Testis (tissue), 3 donors: ENCODE measurements around the gene FSTL4. TPM values are rescaled to one million over a fixed set of nuclear protein-coding genes. Genes with fewer than 3 reads are reported as not detected.

ENCODE experiments used
- DNase-seq: peaks from one replicate; pipeline ENCODE4 v3.0.0-alpha.2; 2019
- H3K27ac ChIP-seq, 2 donors: fragments of 200-600 bp; sonication (generic); one replicate each; pipeline ENCODE4 v1.5.1; 2019
- H3K27me3 ChIP-seq: fragments of 200-600 bp; sonication (generic); one replicate; pipeline ENCODE4 v1.5.1; 2019
- H3K36me3 ChIP-seq: fragments of 200-600 bp; sonication (generic); one replicate; pipeline ENCODE4 v1.5.1; 2017; ENCODE audit warnings: low read depth; ENCODE audit errors: missing control alignments
- H3K4me1 ChIP-seq: fragments of 200-600 bp; sonication (generic); one replicate; pipeline ENCODE4 v1.5.1; 2019
- H3K4me3 ChIP-seq, 2 donors: fragments of 200-600 bp; sonication (generic); one replicate each; pipeline ENCODE4 v1.5.1; 2017 to 2019
- H3K9me3 ChIP-seq: fragments of 200-600 bp; sonication (generic); one replicate; pipeline ENCODE4 v1.5.1; 2017
- CTCF ChIP-seq, 3 experiments: fragments of 450-650 bp in 2 of 3; fragments of 200-600 bp in 1 of 3; sonication (generic) in 1 of 3; IDR thresholded peaks; one replicate each; pipeline ENCODE4 v1.5.1; 2016 to 2019; ENCODE audit warnings: antibody characterized with exemption in 3 of 3, mild to moderate bottlenecking in 2 of 3, moderate library complexity in 1 of 3
- POLR2A ChIP-seq: fragments of 450-650 bp; IDR thresholded peaks from one replicate; pipeline ENCODE4 v1.6.1; 2017; ENCODE audit warnings: antibody characterized with exemption, mild to moderate bottlenecking, moderate library complexity
- WGBS, 2 donors: methylation state at CpG; one replicate each; pipeline ENCODE4 v1.1.5; 2018; 5-methylcytosine and 5-hydroxymethylcytosine counted together
- intact Hi-C: fragments of 100-400 bp; cut with DNase I; formaldehyde crosslinking; loops from one replicate; pipeline ENCODE4 v1.15.1; 2023; ENCODE audit warnings: low total_unique reads
- polyA plus RNA-seq: library from polyadenylated mRNA; stranded (reverse); fragments of 350-450 nt; fragmentation: Illumina TruSeq; extraction: RNeasy Lipid Tissue Mini Kit (QIAGEN cat#74804); gene quantifications from one replicate; pipeline ENCODE4 v1.2.3, GENCODE V29; 2014; ENCODE audit warnings: low read depth, low replicate concordance; ENCODE audit not compliant: insufficient read depth
- total RNA-seq, 2 donors: library from RNA; depleted of rRNA; stranded (reverse); fragments of >200 nt; gene quantifications; one replicate each; pipeline ENCODE4 v1.2.3, GENCODE V29; 2016

FSTL4 gene
- total and polyA plus RNA-seq, 3 donors from 2014 or later, result 7.1 to 8.6 (median 7.4) TPM

GRCh38 chr5:133459474-133460160, 152.7 kb downstream of the FSTL4 start:
- intact Hi-C loops, result no loop called here
- TF ChIP-seq CTCF (IDR thresholded peaks at IDR 0.05) (no peak), POLR2A (no peak)
- no peaks in the 10 kb centered on the region for H3K27me3 ChIP-seq
- WGBS, 2 donors, result 87 to 91% methylated on average over 7 of the region's 7 CpGs
- H3K4me1 ChIP-seq, result no peaks in the 10 kb centered on the region
- H3K36me3 ChIP-seq, result no peaks in the 10 kb centered on the region
- H3K9me3 ChIP-seq, result no peaks in the 10 kb centered on the region
- H3K4me3 ChIP-seq, result no peak overlapping the region
- no peak overlapping the region for H3K27ac ChIP-seq
- DNase-seq, result no peak

GRCh38 chr5:133458435-133458834, 153.9 kb downstream of the FSTL4 start:
- no peaks in the 10 kb centered on the region for H3K9me3 ChIP-seq
- no peaks in the 10 kb centered on the region for H3K36me3 ChIP-seq
- H3K4me1 ChIP-seq, result no peaks in the 10 kb centered on the region
- H3K27ac ChIP-seq, result no peak overlapping the region
- no peaks in the 10 kb centered on the region for H3K27me3 ChIP-seq
- no peak for DNase-seq
- intact Hi-C loops, result no loop called here
- TF ChIP-seq CTCF (IDR thresholded peaks at IDR 0.05) (no peak), POLR2A (no peak)
- no peak overlapping the region for H3K4me3 ChIP-seq
- 92 to 95% methylated on average over 1 to 2 of the region's 2 CpGs for WGBS, 2 donors

GRCh38 chr5:133457439-133458355, 154.6 kb downstream of the FSTL4 start:
- Histone ChIP-seq H3K36me3 (no peaks in the 10 kb centered on the region), H3K4me1 (no peaks in the 10 kb centered on the region), H3K4me3 (no peak overlapping the region), H3K27ac (no peak overlapping the region), H3K27me3 (no peaks in the 10 kb centered on the region), H3K9me3 (no peaks in the 10 kb centered on the region)
- intact Hi-C loops, result no loop called here
- DNase-seq, result no peak
- 62 to 66% methylated on average over 12 of the region's 12 CpGs for WGBS, 2 donors
- TF ChIP-seq CTCF (IDR thresholded peaks at IDR 0.05), result no peak
- TF ChIP-seq POLR2A, result no peak

- no peak overlapping the region for H3K4me3 ChIP-seq
- WGBS, 2 donors, result 82 to 85% methylated on average over 4 of the region's 4 CpGs
- no peaks in the 10 kb centered on the region for H3K36me3 ChIP-seq
- TF ChIP-seq POLR2A, result no peak
- no peak for TF ChIP-seq CTCF (IDR thresholded peaks at IDR 0.05)
- H3K27ac ChIP-seq, result no peak overlapping the region
- no peaks in the 10 kb centered on the region for H3K4me1 ChIP-seq
- DNase-seq, result no peak
- no peaks in the 10 kb centered on the region for H3K27me3 ChIP-seq
- intact Hi-C loops, result no loop called here
- no peaks in the 10 kb centered on the region for H3K9me3 ChIP-seq
These were observed 155.4 kb downstream of the FSTL4 start for GRCh38 chr5:133456933-133457402.
